Erythroblast (primary cell): ENCODE measurements around the gene INSC.

Source experiments
- DNase-seq, 2 experiments: peaks; one replicate each; lab custom pipeline; 2025; lab: John Stamatoyannopoulos, UW
- GATA1 ChIP-seq: IDR thresholded peaks from 2 replicates; pipeline ENCODE4 v1.6.1; 2011; ENCODE audit warnings: low read depth, mild to moderate bottlenecking, control low read depth, low read length, moderate library complexity
- POLR2A ChIP-seq: IDR thresholded peaks from 2 replicates; pipeline ENCODE4 v1.6.1; 2011; ENCODE audit warnings: mild to moderate bottlenecking, low read length

INSC gene

GRCh38 chr11:15099267-15099666, 15.5 kb upstream of the INSC start:
- no peak for DNase-seq
- TF ChIP-seq GATA1: no peak
- no peak for TF ChIP-seq POLR2A

- DNase-seq: peak; percentile 22 to 58
- TF ChIP-seq POLR2A (no peak), GATA1 (no peak)
These were observed 13.5 kb upstream of the INSC start for GRCh38 chr11:15101072-15101709.

GRCh38 chr11:15104166-15104565, 10.6 kb upstream of the INSC start:
- no peak for DNase-seq
- no peak for TF ChIP-seq POLR2A
- no peak for TF ChIP-seq GATA1

GRCh38 chr11:15106201-15106965, 8.3 kb upstream of the INSC start:
- TF ChIP-seq GATA1 (no peak), POLR2A (no peak)
- DNase-seq: no peak

GRCh38 chr11:15107730-15108515, 6.8 kb upstream of the INSC start:
- no peak for DNase-seq
- TF ChIP-seq GATA1 (no peak), POLR2A (no peak)

DNA sequence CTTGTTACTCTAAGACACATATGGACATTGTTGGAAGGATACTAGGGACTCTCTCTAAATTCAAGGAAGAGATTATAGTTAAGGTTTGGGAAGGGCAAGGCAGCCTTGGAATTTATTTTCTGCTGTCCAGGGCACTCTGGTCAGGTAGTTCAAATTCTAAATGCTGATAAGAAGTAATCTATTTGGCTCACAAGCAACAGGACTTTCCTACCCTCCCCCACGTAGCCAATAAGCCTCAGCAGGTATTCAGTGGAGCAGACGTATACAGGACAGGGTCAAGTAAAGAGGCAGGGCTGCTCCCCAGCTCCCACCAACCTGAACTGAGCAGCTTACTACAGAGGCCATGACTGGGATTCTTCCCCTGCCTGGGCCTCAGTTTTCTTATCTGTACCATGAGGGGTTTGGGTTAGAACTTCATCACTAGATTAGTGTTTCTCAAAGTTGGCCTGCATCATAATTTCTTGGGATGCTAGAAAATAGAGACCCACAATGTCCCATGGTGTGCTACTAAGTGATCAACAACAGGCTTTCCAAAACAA, 6.1 kb upstream of the INSC start:
- TF ChIP-seq POLR2A: no peak
- no peak for TF ChIP-seq GATA1
- DNase-seq: no peak

DNA sequence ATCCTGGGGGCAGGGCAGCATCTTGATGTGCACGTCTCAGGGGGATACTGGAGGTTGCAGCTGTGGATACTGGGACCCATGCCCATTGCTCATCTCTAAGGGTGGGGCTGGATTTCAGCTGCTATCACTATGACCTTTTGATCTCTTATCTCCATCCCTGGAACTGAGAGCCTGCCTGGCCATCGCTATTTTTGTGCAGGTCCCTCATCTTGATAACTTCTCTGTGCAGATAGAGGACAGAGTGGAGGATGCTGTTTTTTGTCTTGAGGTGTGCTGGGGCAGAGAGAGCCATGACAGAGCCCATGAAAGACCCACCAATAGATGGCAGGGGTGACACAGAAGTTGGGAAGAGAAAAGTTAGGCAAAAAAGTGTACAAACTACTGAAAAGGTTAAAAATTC, 5.1 kb upstream of the INSC start:
- TF ChIP-seq POLR2A (no peak), GATA1 (no peak)
- DNase-seq: no peak

GRCh38 chr11:15111215-15111614, 3.5 kb upstream of the INSC start:
- no peak for DNase-seq
- no peak for TF ChIP-seq POLR2A
- no peak for TF ChIP-seq GATA1

DNA sequence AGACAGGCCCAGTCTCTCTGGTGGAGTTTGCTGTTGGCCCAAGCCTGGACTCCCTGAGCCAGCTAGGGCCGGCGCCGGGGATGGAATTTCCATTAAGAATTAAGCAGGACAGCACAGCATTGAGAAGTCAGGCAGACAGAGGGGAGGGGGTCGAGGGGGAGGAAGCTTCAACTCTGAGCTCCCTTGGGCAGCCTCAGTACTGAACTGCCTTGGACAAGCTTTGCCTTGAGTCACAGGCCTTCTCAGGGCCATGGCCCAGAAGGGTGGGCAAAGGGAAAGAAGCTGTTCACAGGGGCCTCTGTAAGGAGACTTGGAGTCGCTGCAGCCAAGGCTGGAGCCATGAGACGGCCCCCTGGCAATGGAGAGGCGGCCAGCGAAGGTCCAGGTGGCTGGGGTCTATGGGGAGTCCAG, 2.6 kb upstream of the INSC start:
- TF ChIP-seq POLR2A (no peak), GATA1 (no peak)
- no peak for DNase-seq

GRCh38 chr11:15113381-15113780, 1.3 kb upstream of the INSC start:
- TF ChIP-seq GATA1 (no peak), POLR2A (no peak)

GRCh38 chr11:15115686-15116085, 963 bp downstream of the INSC start:
- no peak for DNase-seq
- TF ChIP-seq GATA1 (no peak), POLR2A (no peak)

More at GRCh38 chr11:15113381-15113780, 1.3 kb upstream of the INSC start:
- DNase-seq: no peak

- no peak for DNase-seq
- TF ChIP-seq GATA1 (no peak), POLR2A (no peak)
These were observed 3.0 kb downstream of the INSC start for GRCh38 chr11:15117751-15118150.

- no peak for DNase-seq
- TF ChIP-seq POLR2A (no peak), GATA1 (no peak)
These were observed 3.7 kb downstream of the INSC start for GRCh38 chr11:15118431-15118830.

GRCh38 chr11:15119352-15119751, 4.6 kb downstream of the INSC start:
- TF ChIP-seq GATA1 (no peak), POLR2A (no peak)
- DNase-seq: no peak
